Stimulated activated naive CD4-positive, alpha-beta T cell treated with Interleukin-2 at 50 U/mL for 16 hours (primary cell): ENCODE measurements around the gene SLC9A9.

Source experiments
- DNase-seq: peaks from one replicate; lab custom pipeline; 2025; lab: John Stamatoyannopoulos, UW

SLC9A9 gene

GRCh38 chr3:143597774-143598652, 250.3 kb downstream of the SLC9A9 start:
- DNase-seq, result no peak

- DNase-seq, result no peak
These were observed 251.2 kb downstream of the SLC9A9 start for GRCh38 chr3:143596957-143597642.

DNA sequence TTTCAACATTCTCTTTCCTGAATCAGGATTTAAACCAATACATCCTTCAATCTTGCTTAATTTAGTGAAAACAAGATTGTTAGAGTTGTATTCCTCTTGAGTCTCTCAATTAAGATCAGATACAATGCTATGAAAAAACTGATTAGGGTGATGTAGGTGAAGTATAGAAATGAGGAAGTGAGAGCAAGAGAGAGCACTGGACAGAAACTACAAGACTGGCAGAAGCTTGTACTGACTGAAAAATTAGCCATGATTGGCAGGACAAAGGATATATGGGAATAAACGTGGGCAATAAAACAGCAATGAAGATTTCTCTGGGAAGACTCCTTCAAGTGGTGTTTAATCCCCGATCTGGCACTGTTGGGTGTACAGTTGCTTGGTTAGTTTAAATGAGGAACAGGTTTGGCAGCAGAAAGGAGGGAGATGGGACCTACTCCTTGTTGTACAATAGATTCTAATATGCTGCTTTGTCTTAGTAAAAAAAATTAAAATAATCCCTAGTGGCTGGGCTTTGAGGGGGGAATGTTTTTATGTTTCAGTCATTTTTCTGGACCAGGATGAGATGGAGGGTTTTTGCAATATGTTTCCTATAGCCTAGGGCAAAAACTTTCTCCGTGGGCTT, 252.7 kb downstream of the SLC9A9 start:
- no peak for DNase-seq

- DNase-seq, result no peak
These were observed 254.1 kb downstream of the SLC9A9 start for GRCh38 chr3:143594206-143594605.

DNA sequence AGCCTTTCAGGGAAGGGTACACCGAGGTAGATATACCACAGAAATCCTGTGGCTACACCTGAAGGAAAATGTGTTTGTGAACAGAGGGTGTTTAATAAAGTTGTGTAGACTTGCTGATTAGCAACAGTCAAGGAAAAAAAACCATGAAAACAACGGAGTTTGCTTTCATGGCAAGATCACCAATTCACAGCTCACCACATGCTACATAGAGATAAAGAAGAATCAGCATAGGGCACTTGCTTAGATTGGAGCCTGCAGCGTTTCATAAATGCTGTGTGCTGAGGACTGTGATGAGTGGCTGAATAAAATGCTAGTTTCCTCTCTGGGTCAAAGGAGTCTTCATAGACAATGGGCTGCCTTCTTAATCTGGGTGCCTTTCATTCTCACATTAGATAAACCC, 257.6 kb downstream of the SLC9A9 start:
- DNase-seq, result no peak

DNA sequence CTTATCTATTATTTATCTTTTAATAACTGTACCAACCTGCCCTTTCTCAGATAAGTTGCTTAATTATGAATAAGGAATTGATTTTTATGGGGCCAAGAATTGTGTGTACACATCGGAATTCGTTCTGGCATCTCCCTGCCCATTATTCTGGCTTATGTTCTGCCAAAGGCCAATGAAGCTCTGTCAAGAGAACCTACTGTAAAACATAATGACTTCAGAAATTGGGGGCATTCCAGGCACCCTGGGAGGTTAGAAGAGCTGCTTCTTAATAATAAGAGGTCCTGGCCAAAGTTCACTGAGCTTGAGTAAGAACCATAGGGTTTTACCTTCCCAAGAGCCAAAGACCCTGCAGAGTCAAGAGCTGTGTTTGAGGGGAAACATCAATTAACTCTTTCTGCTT, 261.7 kb downstream of the SLC9A9 start:
- DNase-seq, result no peak

DNA sequence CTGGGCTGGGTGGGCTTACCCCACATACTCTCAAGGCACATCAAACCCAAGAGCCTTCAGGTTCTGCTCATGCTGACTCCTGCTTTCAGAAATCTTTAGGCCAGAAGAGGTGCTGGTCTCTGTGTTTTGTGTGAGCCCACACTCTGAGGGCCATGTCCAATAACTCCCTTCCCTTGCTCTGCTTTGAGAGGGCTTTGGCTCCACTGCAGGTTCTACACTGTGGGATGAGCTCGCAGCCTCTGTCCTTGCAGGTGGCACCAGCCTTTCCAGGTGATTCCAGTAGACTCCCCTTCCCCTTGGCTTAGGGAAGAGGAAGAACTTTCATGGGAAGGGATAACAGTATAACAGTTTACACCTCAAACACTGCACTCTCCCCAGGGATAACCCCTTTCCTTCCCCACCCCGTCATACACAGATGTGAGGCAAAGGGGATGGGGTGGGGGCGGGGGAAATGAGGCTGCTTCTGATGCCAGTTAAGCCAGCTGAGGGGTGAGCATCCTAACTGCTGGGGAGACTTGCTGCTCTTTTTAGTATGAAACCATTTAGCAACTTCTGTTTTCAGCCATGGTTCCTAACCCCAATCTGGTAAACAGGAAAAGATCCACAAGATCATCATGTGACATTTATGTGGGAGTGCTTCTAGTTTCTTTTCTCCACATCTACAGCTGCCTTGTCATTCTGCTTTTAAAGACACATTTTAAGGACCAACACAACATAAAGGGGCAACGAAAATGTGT, 262.4 kb downstream of the SLC9A9 start:
- DNase-seq, result no peak

DNA sequence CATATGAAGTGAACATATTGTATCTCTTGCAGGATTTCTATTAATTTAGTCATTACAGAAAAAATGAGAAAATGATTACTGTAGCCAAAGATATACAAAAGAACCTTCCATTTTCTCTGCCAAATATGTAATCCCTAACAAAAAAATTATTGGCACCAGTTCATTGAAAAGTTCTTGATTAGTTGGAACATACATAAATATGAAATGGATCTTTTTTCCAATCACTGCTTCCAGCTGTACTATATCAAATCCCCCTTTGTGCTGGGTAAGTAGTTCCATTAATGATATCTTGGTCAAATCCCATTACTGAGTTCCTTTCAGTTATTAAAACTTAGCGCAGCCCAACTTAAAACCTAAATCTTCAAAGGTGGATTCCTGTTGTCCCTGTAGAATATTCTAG, 263.8 kb downstream of the SLC9A9 start:
- no peak for DNase-seq

- DNase-seq, result no peak
These were observed 266.1 kb downstream of the SLC9A9 start for GRCh38 chr3:143581972-143582722.

GRCh38 chr3:143578810-143579435, 269.3 kb downstream of the SLC9A9 start:
- DNase-seq, result no peak

DNA sequence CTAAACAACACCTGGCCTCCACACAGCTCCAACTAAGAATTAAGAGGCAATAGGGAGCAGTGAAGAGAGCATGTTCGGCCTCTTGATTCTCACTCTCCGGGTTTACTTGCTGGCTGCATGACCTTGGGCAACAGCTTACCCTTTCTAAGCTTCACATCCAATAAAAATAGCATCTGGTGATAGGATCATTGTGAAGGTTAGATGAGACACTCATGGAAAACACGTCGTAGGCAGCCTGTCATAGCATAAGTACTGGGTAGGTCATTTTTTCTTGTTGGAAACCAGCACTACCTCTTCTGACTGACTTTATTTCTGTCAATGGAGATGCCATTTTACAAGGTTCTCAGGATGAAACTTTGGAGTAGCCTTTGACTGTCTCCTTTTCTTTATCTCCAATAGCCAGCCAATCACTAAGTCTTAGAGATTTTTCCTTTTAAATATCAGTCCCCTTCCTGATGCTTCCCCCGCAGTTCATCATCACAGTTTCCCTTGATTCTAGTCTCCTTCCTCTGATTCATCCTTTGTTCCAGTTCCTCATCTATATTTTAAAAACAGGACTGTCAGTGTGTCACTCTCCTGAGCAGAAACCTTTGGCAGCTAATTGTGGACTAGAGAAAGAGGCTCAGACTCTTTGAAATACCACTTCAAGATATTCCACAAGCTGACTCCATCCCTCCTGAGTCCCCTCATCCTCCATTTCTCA, 271.5 kb downstream of the SLC9A9 start:
- no peak for DNase-seq

DNA sequence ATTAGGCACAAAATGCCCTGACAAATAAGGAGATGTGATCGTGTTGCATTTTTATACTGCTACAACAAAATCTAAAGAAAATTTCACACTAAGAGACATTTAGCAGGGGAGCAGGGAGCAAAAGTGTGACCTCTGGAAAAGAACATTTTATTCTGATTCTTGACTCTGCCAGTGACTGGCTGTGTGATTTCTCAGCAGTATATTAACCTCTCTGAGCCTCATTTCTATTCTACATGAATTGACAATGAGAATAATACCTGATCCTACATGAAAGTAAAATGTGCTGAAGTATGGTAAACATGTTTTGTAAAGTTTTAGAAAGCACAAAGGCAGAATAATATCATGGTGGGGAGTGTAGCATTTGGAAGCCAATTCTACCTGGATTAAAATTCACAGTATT, 273.3 kb downstream of the SLC9A9 start:
- DNase-seq, result no peak

DNA sequence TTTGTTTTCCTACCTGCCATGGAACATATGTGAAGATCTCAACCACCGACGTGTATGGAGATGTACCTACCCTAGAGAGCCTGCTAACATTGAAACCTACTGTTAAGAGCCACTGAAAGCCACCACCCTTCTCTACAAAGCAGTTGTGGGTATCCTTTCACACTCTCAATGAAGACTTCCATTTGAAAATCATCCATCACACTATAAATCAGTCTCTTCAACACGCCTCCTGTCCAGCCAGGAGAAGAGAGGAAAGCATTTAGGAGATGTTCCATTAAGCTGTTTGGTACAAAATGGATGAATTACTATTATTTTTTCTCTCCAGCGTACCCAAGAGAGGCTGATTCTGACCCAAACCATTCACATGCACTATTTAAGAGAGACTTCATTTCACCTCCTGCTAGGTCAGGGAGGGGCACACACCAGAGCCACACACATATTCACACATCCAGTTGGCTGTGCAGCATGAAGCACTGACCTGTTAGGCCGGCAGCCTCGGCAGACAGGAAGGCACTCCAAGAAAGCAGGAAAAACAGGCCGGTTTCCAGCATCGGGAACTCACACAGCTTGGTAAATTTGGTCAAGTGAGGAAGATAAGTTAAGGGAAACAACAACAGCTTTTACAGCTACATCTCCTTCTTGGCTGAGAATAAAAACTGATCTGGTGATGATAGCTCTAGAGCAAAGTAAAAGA, 274.5 kb downstream of the SLC9A9 start:
- no peak for DNase-seq

- no peak for DNase-seq
These were observed 276.7 kb downstream of the SLC9A9 start for GRCh38 chr3:143571548-143571947.

GRCh38 chr3:143567823-143568222, 280.4 kb downstream of the SLC9A9 start:
- DNase-seq, result no peak

DNA sequence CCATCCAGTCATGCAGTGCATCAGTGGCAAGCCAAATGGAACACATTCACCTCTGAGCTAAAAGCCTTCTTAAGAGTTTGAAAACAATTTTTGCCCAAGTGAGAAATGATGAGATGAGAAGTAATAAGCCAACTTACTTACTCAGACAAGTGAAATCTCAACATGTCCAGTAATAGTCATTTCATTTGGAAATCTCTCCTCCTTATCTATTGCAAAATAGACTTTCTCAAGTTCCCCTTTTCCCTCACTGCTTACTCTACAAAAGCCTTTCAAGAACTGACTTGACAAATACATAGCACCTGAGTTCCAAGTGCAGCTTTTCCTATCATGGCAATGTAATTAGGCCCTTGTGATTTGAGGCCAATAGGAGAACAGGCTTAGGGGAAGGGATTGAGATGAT, 282.3 kb downstream of the SLC9A9 start:
- no peak for DNase-seq

DNA sequence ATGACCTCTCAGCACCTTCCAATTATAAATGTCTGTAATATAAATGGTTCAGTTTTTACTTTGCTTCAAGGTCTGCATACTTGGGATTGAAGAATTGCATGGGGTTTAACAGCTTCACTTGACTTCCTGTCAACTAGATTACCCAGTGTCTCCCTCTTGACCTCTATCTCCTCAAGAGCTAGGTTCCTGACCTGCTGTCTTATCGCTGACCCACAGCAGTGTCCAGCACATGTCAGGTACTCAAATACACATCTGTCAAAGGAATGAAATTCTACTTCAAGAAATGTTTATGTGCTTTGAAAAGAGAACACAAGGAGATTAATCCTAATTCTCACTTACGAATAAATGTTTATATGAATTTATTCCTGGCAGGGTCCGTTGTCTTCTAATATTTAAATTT, 284.5 kb downstream of the SLC9A9 start:
- no peak for DNase-seq

GRCh38 chr3:143562789-143563188, 285.5 kb downstream of the SLC9A9 start:
- no peak for DNase-seq

DNA sequence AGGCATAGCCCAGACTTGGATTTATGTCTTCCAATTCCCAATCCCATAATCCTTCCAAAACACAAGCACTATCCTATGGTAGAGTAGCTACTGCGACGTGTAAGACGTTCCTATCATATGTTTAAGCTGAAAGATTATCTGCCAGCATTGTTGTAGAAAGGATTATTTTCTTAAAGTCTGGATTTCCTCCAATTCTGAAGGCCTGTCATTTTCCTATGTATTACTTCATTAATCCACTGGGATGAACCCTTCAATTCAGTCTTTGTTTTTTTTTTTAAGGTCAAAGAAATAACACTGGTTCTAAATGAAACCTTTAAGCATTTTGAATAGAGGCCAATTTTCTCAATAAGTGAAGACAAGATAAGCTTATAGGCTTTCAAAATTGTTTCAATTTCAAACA, 289.0 kb downstream of the SLC9A9 start:
- DNase-seq, result no peak

DNA sequence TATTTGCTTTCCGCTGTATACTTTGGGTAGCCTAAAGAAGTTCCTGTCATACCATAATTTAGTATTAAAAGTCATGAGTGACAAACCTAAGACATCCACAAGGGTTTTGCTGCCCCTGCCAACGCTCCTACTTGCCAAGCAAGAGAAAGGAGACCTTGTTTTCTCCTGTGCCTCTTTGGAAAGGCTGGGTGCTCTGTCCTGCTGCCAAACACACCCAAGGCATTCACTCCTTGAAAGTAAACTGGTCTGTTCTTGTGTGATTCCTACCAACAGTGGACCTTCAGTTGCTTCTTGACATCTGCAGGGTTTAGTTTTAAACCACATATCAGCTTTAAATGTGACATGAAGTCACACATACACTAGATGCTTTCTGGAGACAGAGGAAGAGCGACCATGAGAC, 295.4 kb downstream of the SLC9A9 start:
- no peak for DNase-seq
